HT-29 (cell line): Measurements from ENCODE around the gene IFNGR2. TPM values are rescaled to one million over a fixed set of nuclear protein-coding genes. Genes with fewer than 3 reads are reported as not detected.
A peak's percentile ranks its signal among the peaks of the same experiment; 100 is the strongest.
"Not testable (repeated sequence)": the region's sequence is repeated elsewhere in the genome, so short reads cannot be mapped to it uniquely, and the experiment has no call there.

ENCODE experiments used
- DNase-seq: peaks from one replicate; pipeline ENCODE4 v3.0.0-alpha.2; 2015; ENCODE audit warnings: low spot score
- total RNA-seq: library from RNA; depleted of rRNA; stranded (reverse); fragments of >200 nt; shearing (Covaris generic); gene quantifications from 2 replicates; pipeline ENCODE4 v1.2.3, GENCODE V29; 2014; rRNA removed

Gene IFNGR2
- 28.1 and 30.2 TPM in 2 replicates for total RNA-seq

GRCh38 chr21:33403128-33403785 lies at the start of gene IFNGR2:
Gene IFNGR2 (plus strand): TSS chr21:33403413. CDS start chr21:33403544, 131 bp downstream.
- DNase-seq, result no peak

GRCh38 chr21:33355355-33355754 lies 47.9 kb upstream of the IFNGR2 start:
- DNase-seq, result no peak

DNA sequence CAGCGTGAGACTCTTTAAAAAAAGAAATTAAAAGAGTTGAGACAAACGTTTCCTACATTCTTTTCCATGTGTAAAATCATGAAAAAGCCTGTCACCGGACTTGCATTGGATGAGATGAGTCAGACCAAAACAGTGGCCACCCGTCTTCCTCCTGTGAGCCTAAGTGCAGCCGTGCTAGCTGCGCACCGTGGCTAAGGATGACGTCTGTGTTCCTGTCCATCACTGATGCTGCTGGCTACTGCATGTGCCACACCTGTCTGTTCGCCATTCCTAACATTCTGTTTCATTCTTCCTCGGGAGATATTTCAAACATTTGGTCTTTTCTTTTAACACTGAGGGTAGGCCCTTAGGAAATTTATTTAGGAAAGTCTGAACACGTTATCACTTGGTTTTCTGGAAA lies 47.2 kb upstream of the IFNGR2 start:
- no peak for DNase-seq

GRCh38 chr21:33357177-33357576 lies 46.0 kb upstream of the IFNGR2 start:
- DNase-seq, result no peak

GRCh38 chr21:33359446-33359845 lies 43.8 kb upstream of the IFNGR2 start:
- no peak for DNase-seq

- no peak for DNase-seq
These were observed 42.9 kb upstream of the IFNGR2 start for GRCh38 chr21:33360281-33360680.

GRCh38 chr21:33360881-33361602 lies 42.2 kb upstream of the IFNGR2 start:
- peak; percentile 86 for DNase-seq

DNA sequence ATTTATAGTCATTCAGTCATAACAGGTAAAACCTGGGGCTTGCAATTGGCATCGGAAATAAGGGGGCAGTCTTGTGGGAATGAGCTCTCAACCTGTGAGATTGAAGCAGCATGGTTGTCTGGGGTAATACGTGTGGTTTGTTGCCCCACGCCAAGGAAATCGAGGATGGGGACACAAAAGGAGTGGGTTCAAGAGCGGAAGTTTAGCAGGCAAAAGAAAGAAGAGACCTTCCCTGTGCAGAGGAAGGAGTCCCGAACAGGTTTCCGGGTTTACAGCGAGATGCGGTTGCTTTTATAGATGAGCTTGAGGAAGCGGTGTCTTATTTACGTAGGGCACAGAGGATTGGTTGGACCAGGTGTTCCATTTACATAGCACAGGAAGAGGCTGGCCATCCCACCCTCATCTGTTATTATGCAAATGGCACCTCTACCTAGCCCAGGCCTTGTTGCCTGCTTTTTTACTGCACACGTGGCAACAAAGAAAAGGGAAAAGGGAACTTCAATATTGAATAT lies 41.1 kb upstream of the IFNGR2 start:
- DNase-seq, result no peak

- DNase-seq, result not testable (repeated sequence)
These were observed 39.2 kb upstream of the IFNGR2 start for GRCh38 chr21:33363911-33364609.

DNA sequence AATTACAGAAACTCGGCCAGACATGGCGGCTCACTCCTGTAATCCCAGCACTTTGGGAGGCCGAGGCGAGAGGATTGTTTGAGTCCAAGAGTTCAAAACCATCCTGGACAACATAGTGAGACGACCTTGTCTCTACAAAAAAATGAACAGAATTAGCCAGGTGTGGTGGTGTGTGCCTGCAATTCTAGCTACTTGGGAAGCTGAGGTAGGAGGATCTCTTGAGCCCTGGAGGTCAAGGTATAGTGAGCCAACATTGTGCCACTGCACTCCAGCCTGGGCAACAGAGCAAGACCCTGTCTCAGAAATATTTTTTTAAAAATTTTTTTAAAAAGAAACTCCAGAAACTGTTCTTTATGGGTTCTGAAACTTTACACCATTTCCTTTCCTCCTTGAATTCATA lies 38.4 kb upstream of the IFNGR2 start:
- DNase-seq, result no peak

DNA sequence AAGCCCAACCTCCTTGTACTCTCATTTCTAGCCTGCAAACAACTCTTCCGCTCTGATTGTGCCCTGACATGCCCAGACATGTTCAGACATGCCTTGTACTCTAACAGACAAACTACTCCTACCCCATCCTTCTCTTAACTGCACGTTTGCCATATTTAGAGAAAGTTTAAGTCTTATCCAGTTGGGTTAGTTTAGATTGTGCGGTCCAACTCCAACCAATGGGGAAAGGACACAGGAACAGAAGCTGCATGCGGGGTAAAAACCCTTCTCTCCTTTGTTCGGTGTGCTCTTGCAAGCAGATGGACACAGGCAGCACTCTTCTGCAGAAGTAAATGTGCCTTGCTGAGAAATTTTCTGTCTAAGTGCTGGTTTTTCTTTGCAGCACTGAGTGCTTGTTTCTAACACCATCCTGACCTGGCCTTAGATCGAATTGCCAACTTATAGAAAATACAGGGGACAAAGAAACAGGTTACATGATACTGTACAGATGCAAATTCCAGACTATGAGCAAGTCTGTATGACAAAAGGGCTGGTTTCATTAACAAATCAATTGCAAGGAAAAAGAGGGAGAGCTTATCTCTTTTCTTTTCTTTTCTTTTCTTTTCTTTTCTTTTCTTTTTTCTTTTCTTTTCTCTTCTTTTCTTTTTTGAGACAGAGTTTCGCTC lies 35.8 kb upstream of the IFNGR2 start:
- DNase-seq, result no peak

DNA sequence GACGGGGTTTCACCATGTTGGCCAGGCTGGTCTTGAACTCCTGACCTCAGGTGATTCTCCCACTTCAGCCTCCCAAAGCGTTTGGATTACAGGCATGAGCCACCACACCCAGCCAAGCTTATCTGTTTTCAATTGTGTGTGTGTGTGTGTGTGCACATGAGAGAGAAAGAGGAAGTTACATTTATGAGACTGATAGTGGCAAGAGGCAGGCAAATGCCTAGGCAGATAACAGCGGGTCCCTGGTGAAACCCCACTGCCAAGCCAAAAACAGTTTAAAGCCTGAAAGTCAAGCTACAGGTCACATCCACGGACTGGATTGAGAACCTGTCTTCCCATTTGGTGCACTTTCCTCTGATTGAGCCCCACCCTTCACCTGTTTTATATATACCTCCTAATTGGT lies 35.1 kb upstream of the IFNGR2 start:
- no peak for DNase-seq

DNA sequence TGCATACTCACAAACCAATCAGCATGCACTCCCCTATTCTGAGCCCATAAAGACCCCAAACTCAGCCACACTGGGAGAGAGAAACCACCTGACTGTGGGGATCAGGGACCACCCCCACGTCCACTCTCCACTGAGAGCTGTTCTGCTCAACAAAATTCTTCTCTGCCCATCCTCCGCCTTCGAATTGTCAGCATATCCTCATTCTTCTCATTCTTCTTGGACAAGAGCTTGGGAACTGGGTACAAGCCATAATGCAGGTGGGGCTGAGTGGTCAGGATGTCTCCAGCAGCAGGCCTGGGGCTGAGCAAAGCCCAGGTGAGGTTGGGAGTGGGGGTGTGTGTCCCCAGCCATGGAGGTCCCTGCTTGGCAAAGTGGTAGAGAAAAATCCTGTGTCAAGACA lies 34.6 kb upstream of the IFNGR2 start:
- no peak for DNase-seq

DNA sequence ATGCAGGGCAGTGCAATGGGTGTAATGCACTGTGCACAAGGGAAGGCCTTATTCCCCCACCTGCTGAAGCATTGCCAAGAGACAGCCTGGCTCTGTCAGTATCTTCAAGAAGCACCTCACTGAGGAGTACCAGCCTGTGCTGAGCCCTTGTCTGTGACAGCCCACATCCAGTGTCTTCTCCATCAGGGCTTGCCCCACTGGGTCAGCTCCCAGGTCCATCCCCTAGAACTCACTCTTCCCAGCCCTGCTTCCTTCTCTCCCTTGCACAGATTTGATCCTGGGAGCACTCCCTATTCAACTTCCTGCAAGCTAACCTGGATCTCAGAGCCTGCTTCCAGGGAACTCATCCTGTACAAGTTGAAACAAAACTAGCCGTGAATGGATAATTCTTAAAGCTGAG lies 33.6 kb upstream of the IFNGR2 start:
- DNase-seq, result no peak

DNA sequence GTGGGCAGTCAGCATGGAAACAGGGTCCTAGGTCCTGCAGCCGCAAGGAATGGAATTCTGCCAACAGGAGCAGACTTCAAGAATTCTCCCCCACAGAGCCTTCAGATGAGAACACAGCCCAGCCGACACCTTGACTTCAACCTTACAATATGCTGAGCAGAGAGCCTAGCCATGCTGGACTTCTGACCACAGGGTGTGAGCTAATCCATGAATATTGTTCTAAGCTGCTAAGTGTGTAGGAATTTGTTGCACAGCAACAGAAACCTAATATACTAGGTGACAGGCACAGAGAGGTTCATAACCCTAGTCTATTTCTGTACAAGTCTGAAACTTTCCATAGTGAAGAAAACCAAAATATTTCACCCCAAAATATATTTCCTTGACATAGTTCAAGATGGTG lies 32.9 kb upstream of the IFNGR2 start:
- no peak for DNase-seq

- no peak for DNase-seq
These were observed 31.8 kb upstream of the IFNGR2 start for GRCh38 chr21:33371366-33371765.

- no peak for DNase-seq
These were observed 30.6 kb upstream of the IFNGR2 start for GRCh38 chr21:33372582-33372981.

- DNase-seq, result no peak
These were observed 29.8 kb upstream of the IFNGR2 start for GRCh38 chr21:33373451-33373850.

- no peak for DNase-seq
These were observed 29.1 kb upstream of the IFNGR2 start for GRCh38 chr21:33374080-33374449.

DNA sequence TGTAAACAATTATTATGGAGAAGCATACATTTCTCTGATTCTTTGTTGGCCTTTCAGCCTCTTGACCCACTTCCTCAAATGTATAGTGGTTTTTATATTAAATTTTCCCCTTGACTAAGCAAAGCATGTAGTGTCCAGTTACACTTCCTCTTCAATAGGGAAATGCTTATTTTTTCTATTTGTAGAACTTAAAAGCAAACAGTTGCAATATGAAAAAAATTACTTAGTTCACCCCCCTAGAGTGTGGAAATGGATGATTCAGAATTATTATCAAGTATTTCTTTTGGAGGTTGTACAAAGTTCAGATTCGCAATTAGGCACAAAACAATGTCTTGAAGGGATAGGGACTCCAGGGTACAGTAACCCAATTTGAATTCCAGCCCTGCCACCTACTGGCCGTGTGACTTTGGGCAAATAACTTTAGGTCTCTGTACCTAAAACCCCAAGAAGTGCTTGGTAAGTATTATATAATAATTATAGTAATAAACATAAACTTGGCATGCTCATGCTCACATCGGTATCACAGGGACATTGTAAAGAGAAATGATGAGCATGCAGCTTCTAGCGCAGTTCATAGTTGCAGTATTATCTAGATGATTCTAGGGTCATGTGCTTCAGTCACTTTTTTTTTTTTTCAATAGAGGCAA lies 28.6 kb upstream of the IFNGR2 start:
- DNase-seq, result peak; percentile 50

DNA sequence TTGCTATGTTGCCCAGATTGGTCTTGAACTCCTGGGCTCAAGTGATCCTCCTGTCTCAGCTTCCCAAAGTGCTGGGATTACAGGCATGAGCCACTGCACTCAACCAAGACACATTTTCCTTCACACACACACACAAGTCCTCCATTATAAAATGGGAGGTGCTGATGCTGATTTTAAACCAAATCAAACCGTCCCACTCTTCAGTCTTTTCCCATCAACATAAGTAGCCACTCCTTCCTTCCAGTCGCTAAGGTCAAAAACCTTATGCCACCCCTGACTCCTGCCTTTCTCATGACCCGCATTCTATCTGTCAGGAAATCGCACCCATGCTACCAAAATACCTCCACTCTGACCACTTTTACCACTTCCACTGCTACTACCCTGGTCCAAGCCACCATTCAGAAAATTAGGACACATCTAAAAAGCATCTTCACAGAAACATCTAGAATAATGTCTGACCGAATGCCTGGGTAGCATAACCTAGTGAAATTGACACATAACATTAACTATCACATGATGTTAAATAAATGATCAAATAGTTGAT lies 28.0 kb upstream of the IFNGR2 start:
- DNase-seq, result no peak
